NT2/D1 (cell line): ENCODE measurements around the gene XIRP2.

Experiments
- SUZ12 ChIP-seq: IDR thresholded peaks from 2 replicates; pipeline ENCODE4 v1.6.1; 2011; ENCODE audit not compliant: insufficient read length, insufficient read depth; ENCODE audit errors: extremely low read depth
- YY1 ChIP-seq: IDR thresholded peaks from 2 replicates; pipeline ENCODE4 v1.6.1; 2011; ENCODE audit not compliant: insufficient read length, insufficient read depth
- ZNF274 ChIP-seq: IDR thresholded peaks from 2 replicates; pipeline ENCODE4 v1.6.1; 2011; ENCODE audit warnings: mild to moderate bottlenecking, low read depth, low read length

GRCh38 chr2:167253025-167253424 is 364.7 kb downstream of the XIRP2 start:
- TF ChIP-seq YY1: no peak
- TF ChIP-seq SUZ12: no peak
- TF ChIP-seq ZNF274: no peak
